ENCODE results near the gene SPPL2C. TPM values are rescaled to one million over a fixed set of nuclear protein-coding genes. Genes with fewer than 3 reads are reported as not detected.

SPPL2C gene
- total and polyA plus RNA-seq, 2 of the 13 experiments (the other 11 are each of a cell fraction or from before 2014, with no cell fraction given) = not detected

DNA sequence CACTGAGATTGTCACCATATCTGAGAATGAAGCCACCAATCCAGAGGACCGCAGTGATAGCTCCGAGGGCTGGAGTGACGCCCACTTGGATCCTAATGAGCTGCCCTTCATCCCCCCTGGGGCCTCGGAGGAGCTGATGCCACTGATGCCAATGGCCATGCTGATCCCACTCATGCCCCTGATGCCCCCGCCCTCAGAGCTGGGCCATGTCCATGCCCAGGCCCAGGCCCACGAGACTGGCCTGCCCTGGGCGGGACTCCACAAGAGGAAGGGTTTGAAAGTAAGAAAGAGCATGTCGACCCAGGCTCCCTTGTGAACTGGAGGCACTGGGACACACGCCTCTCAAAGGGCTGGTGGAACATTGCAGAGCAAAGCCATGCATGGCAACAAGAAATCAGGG is 2.0 kb downstream of the SPPL2C start:
- BruUV-seq (replicated peaks) = no TSS peak
- no peak overlapping the region for H3K4me3 ChIP-seq (replicated peaks in 1 of 3; ENCODE audit: insufficient read depth in 1 of 3, low read depth in 2 of 3, low read length in 3 of 3)
- CTCF ChIA-PET (ENCODE audit: low intra/inter-chr PET ratio, low total read pairs) = no interaction called here
- TF ChIP-seq ZNF124 (CRISPR knock-in tag; IDR thresholded peaks at IDR 0.05) (no peak), PCBP2 (optimal IDR thresholded peaks at IDR 0.05; ENCODE audit: low read depth, low read length, poor library complexity, severe bottlenecking) (no peak), ASH2L (IDR thresholded peaks at IDR 0.05; ENCODE audit: insufficient read length, low read depth, low read length) (no peak), MNT (IDR thresholded peaks at IDR 0.05) (no peak), MAX (IDR thresholded peaks at IDR 0.05) (no peak), AFF4 (CRISPR knock-in tag; IDR thresholded peaks at IDR 0.05) (no peak), SP4 (CRISPR knock-in tag; IDR thresholded peaks at IDR 0.05) (no peak), RFX3 (CRISPR knock-in tag; IDR thresholded peaks at IDR 0.05) (no peak), ZNF562 (CRISPR knock-in tag; IDR thresholded peaks at IDR 0.05; ENCODE audit: borderline replicate concordance) (no peak)
- TF ChIP-seq, protein P1, sequence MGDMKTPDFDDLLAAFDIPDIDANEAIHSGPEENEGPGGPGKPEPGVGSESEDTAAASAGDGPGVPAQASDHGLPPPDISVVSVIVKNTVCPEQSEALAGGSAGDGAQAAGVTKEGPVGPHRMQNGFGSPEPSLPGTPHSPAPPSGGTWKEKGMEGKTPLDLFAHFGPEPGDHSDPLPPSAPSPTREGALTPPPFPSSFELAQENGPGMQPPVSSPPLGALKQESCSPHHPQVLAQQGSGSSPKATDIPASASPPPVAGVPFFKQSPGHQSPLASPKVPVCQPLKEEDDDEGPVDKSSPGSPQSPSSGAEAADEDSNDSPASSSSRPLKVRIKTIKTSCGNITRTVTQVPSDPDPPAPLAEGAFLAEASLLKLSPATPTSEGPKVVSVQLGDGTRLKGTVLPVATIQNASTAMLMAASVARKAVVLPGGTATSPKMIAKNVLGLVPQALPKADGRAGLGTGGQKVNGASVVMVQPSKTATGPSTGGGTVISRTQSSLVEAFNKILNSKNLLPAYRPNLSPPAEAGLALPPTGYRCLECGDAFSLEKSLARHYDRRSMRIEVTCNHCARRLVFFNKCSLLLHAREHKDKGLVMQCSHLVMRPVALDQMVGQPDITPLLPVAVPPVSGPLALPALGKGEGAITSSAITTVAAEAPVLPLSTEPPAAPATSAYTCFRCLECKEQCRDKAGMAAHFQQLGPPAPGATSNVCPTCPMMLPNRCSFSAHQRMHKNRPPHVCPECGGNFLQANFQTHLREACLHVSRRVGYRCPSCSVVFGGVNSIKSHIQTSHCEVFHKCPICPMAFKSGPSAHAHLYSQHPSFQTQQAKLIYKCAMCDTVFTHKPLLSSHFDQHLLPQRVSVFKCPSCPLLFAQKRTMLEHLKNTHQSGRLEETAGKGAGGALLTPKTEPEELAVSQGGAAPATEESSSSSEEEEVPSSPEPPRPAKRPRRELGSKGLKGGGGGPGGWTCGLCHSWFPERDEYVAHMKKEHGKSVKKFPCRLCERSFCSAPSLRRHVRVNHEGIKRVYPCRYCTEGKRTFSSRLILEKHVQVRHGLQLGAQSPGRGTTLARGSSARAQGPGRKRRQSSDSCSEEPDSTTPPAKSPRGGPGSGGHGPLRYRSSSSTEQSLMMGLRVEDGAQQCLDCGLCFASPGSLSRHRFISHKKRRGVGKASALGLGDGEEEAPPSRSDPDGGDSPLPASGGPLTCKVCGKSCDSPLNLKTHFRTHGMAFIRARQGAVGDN (CRISPR knock-in tag; IDR thresholded peaks at IDR 0.05) = no peak
- TF ChIP-seq, protein P2, sequence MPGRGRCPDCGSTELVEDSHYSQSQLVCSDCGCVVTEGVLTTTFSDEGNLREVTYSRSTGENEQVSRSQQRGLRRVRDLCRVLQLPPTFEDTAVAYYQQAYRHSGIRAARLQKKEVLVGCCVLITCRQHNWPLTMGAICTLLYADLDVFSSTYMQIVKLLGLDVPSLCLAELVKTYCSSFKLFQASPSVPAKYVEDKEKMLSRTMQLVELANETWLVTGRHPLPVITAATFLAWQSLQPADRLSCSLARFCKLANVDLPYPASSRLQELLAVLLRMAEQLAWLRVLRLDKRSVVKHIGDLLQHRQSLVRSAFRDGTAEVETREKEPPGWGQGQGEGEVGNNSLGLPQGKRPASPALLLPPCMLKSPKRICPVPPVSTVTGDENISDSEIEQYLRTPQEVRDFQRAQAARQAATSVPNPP (CRISPR knock-in tag; IDR thresholded peaks at IDR 0.05) = no peak
- TF ChIP-seq, protein P3, sequence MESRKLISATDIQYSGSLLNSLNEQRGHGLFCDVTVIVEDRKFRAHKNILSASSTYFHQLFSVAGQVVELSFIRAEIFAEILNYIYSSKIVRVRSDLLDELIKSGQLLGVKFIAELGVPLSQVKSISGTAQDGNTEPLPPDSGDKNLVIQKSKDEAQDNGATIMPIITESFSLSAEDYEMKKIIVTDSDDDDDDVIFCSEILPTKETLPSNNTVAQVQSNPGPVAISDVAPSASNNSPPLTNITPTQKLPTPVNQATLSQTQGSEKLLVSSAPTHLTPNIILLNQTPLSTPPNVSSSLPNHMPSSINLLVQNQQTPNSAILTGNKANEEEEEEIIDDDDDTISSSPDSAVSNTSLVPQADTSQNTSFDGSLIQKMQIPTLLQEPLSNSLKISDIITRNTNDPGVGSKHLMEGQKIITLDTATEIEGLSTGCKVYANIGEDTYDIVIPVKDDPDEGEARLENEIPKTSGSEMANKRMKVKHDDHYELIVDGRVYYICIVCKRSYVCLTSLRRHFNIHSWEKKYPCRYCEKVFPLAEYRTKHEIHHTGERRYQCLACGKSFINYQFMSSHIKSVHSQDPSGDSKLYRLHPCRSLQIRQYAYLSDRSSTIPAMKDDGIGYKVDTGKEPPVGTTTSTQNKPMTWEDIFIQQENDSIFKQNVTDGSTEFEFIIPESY (CRISPR knock-in tag; IDR thresholded peaks at IDR 0.05) = no peak

More for the DNA sequence above, 2.0 kb downstream of the SPPL2C start:
- no peak overlapping the region for H3K9ac ChIP-seq (ENCODE audit: insufficient read depth, low read depth, low read length)
- in situ Hi-C loops (cut with HindIII; ENCODE audit: extremely low pct_ligation_motif_present, low pct_unique_long_range_greater_than_20kb) (no loop called here), intact Hi-C loops (cut with micrococcal nuclease; ENCODE audit: unreplicated experiment) (no loop called here)
- WGBS (ENCODE audit: low lambda C conversion rate) = 7% methylated on average over 9 of the region's 9 CpGs
- ATAC-seq (no peak), DNase-seq (ENCODE audit: low spot score) (no peak), FAIRE-seq (no peak)
- no peaks in the 10 kb centered on the region for H3K36me3 ChIP-seq (replicated peaks in 1 of 2; ENCODE audit: control insufficient read depth in 1 of 2, insufficient read depth in 2 of 2, low read length in 2 of 2)
- peaks cover 18 to 95% of the 10 kb centered on the region in 2 experiments; a peak in 4 of 5 replicates for H3K27me3 ChIP-seq (ENCODE audit: control insufficient read depth in 1 of 2, insufficient read depth in 2 of 2, low read length in 2 of 2)
- H4K20me1 ChIP-seq (ENCODE audit: insufficient read depth, low read length) = no peaks in the 10 kb centered on the region
- no peak overlapping the region for H3K27ac ChIP-seq (ENCODE audit: extremely low read length, insufficient read depth, low read length)
- H3K4me1 ChIP-seq (ENCODE audit: insufficient read depth, low read length) = no peaks in the 10 kb centered on the region
- no peak overlapping the region for H3K4me2 ChIP-seq (ENCODE audit: low read depth, low read length)
- H2AFZ ChIP-seq (ENCODE audit: low read length) = no peak overlapping the region
- POLR2A ChIA-PET = no interaction called here
- H3K79me2 ChIP-seq (ENCODE audit: insufficient read depth, low read length) = no peaks in the 10 kb centered on the region
- no peaks in the 10 kb centered on the region for H3K9me3 ChIP-seq (ENCODE audit: low read length)

Data from HepG2 (cell line).